Activated CD4-positive, alpha-beta T cell treated with anti-CD3 and anti-CD28 coated beads, Interleukin-2, Interleukin-4, amounts not matched to agents 100 ng/mL and 50 ng/mL, durations not matched to agents 16 hours and 8 hours (primary cell): ENCODE data around the gene ZSCAN9.

ENCODE experiments used
- DNase-seq: peaks from one replicate; pipeline ENCODE4 v3.0.0-alpha.2; 2020; ENCODE audit warnings: low spot score

Gene ZSCAN9

DNA sequence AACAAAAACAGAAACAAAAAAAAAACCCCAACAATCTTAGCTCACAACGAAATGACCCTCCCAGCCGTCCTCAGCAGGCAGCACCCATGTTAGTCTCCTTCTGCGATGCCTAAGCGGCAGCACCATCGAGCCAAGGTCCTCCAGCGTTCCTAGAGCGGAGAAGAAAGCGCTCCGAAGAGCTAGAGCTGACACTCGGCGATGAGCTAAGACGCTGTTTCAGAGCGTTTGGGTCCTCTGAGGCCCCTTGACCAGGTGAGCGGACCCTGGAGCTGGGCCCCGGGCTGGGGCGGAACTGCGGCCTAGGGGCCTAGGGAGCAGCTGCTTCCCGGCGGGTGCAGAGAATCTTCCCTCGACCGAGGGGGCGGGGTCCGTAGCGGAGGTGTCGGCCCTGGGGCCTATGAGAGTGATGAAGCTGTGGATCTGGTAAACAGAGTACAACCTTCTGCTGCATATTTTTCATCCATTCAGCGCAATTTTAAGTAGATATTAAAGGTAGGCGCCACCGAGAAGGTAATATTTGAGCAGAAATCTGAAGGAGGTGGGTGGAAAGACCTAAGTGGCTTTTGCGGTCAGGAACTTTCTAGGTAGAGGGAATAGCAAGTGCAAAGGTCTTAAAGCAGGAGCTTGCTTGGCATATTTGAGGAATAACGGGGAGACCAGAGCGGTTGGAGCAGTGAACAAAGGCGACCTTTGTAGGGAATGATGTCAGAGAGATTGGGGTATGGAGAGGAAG is 42.1 kb downstream of the ZSCAN9 start, which contains the start of gene ZSCAN26:
Gene ZSCAN26, plus strand, starts transcription at position 182 of the 733 bp plus-strand sequence. CDS start 4,777 bp downstream, outside the sequence.
- peak; percentile 83 for DNase-seq

DNA sequence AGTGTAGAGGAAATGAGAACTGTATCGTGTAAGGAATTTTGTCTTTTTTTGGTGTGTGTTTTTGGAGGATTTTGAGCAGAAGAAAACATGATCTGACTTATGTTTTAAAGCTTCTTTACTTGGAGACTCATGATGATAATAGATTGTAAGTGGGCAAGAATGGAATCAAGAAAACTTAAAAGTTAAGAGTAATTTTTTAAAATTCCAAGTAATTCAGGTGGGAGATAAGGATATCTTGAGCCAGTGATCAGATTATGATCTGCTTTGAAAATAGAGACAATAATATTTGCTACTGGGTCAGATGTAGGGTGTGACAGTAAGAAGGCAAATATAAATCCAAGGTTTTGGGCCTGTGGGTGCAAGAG is 42.6 kb downstream of the ZSCAN9 start:
- no peak for DNase-seq

DNA sequence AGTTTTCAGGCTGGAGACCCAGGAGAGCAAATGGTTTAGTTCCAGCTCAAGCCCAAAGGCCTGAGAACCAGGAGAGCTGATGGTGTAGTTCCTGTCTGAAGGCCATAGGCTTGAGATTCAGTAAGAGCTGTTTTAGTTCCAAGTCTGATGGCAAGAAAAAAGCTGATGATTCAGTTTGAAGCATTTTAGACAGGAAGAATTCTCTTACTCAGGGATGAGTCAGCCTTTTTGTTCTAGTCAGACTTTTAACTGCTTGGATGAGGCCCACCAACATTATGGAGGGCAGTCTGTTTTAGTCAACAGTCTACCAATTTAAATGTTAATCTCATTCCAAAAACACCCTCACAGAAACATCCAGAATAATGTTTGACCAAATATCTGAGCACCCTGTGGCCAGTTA is 44.4 kb downstream of the ZSCAN9 start:
- peak; percentile 60 for DNase-seq

DNA sequence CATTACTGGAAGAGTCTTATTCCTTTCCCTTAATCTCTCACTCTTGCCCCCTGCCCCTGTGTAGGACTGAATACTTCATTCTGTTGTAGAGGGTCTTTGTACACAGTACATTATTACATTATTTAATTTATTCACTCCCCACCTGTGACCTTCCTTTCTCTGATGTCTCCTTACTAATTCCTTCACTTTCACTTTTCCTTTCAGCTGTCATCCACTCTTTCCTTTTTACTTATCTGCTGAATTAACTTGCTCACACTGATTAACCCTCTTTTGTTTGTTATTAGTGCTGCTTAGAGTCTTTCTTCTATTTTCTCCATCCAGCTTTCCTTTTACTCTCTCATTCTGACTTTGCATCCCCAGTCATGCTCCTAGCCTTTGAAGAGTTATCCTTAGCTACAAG is 49.8 kb downstream of the ZSCAN9 start:
- DNase-seq = no peak

DNA sequence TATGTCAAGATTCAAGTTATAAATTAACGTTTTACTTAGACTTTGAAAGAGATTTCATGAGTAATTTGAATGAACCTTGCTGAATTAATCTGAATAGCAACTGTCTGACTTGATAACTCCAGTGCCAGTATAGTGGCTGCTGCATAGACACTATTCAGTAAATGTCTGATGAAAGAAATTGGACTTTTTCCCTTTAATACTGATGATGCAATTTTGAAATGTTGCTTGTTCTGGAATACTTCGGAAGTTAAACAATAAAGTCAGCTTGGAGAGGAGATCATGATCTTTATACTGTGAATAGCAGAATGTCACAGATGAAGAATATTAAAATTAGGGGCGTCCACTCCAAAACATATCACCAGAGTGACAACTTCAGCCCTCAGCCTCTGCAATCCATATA is 52.7 kb downstream of the ZSCAN9 start:
- DNase-seq = no peak

DNA sequence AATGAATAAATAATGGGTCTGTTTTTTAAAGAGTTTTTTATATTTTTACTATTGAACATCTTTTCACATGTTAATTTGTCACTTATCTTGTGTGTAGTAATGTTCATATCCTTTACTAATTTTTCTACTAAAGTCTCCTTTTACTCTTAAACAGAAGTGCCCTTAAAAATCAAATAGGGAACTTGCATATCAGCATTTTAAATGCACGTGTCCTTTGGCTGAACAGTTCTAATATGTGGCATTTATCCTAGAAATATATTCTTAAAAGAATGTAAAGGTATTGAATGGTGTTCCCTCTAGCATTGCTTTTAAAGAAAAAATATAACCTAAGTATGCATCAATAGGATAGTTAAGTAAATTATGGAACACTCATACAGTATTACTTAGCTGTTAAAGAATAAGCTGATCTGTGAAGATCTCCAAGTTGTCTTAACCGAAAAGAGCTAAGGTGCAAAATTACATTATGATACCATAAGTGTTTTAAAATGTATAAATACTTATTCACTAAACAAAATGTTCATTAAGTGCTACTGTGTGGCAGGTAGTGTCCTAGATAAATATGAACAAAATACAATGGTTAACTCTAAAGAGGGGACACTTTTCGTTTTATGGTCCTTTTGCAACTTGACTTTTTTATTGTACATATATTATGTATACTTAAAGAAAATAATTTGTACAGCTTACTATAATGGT is 55.7 kb downstream of the ZSCAN9 start:
- DNase-seq = no peak

DNA sequence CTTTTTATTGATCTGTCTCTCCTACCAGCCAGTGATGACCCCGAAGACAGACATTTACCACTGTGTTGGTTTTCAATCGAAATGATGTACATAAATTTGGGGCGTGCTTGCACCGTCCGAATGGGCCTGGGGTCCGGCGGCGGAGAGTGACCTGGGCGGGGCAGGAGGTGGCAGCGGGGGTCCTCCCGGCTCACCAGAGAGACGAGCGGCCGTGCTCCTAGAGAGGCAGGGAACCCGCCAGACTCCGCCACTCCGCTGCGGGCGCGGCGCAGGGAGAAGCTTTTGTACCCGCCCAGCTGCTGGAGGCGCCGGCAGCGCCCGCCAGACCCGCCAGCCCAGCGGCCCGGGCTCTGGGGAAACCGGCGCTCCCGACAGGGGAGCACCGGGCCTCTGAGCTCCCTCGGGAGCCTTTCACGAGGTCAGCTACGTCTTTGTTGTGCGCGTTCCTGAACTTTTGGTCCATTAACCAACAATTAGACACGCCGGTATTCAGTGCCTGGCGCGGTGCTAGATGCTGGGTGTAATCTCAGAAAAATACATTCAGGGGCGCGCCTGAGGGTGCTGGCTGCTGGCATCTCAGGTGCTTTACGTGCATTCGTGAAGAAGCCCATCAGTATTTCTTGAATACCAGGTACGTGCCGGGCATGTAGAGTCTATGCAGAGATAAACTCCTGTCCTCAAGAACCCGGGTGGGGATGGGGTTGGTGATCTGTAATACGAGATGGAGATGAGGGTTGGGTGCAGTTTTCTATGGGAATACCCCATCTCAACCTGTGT is 56.4 kb downstream of the ZSCAN9 start, which contains the start of gene PGBD1:
Gene PGBD1, plus strand, starts transcription at position 285 of the 777 bp plus-strand sequence. CDS start 2,242 bp downstream, outside the sequence.
- peak; percentile 57 for DNase-seq

DNA sequence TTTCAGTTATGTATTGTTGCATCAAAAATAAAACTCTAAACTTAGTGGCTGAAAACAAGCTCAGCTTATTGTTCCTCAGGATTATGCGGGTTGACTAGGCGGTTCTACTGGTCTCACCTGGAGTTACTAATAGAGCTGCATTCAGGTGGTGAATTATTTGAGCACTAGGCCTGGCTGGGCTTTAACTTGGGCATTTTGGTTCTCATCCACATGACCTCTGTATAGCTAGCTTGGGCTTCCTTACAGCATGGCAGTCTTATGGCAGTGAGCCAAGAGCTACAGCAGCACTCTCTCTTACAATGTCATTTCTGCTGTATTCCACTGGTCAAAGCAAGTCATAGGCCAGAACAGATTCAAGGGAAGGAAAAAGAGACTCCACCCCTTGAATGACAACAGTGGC is 57.9 kb downstream of the ZSCAN9 start:
- DNase-seq = no peak
